GM15510 (cell line): ENCODE measurements around the gene SUPT5H.
A peak's percentile ranks its signal among the peaks of the same experiment; 100 is the strongest.

Source experiments
- POLR2A ChIP-seq: IDR thresholded peaks from 3 replicates; pipeline ENCODE4 v1.6.1; 2011; ENCODE audit warnings: borderline replicate concordance; ENCODE audit not compliant: insufficient read length; ENCODE audit errors: extremely low read depth

Gene SUPT5H

DNA sequence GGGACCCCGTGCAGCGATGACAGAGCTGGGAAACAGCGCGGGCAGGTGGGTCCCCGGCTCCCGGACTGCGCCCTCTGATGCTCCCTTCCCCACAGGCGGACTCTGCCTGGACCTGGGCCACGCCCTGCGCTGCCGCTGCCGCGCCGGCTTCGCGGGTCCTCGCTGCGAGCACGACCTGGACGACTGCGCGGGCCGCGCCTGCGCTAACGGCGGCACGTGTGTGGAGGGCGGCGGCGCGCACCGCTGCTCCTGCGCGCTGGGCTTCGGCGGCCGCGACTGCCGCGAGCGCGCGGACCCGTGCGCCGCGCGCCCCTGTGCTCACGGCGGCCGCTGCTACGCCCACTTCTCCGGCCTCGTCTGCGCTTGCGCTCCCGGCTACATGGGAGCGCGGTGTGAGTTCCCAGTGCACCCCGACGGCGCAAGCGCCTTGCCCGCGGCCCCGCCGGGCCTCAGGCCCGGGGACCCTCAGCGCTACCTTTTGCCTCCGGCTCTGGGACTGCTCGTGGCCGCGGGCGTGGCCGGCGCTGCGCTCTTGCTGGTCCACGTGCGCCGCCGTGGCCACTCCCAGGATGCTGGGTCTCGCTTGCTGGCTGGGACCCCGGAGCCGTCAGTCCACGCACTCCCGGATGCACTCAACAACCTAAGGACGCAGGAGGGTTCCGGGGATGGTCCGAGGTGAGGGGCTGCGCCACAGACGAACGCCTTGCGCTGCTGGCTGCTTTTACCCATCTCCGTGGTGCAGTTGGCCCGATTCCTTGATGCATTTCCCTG is 61.7 kb downstream of the SUPT5H start:
- TF ChIP-seq POLR2A = peak; percentile 68

DNA sequence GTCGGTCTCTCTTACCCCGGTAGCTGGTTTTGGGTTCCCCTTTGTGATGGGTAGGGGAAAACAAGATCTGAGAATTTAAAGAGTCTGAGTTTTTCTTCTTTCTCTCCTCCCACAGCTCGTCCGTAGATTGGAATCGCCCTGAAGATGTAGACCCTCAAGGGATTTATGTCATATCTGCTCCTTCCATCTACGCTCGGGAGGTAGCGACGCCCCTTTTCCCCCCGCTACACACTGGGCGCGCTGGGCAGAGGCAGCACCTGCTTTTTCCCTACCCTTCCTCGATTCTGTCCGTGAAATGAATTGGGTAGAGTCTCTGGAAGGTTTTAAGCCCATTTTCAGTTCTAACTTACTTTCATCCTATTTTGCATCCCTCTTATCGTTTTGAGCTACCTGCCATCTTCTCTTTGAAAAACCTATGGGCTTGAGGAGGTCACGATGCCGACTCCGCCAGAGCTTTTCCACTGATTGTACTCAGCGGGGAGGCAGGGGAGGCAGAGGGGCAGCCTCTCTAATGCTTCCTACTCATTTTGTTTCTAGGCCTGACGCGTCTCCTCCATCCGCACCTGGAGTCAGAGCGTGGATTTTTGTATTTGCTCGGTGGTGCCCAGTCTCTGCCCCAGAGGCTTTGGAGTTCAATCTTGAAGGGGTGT is 62.5 kb downstream of the SUPT5H start:
- TF ChIP-seq POLR2A = no peak

DNA sequence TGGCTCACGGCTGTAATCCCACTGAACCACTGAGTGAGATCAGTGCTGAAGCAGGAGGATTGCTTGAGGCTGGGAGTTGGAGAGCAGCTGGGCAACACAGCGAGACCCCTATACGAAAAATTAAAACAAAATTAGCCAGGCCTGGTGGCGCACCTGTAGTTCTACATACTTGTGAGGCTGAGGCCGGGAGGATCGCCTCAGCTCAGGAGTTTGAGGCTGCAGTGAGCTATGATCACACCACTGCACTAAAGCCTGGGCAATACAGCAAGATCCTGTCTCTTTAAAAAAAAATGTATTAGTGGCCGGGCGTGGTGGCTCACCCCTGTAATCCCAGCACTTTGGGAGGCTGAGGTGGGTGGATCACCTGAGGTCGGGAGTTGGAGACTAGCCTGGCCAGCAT is 63.2 kb downstream of the SUPT5H start:
- no peak for TF ChIP-seq POLR2A

GRCh38 chr19:39509233-39509632 is 63.9 kb downstream of the SUPT5H start:
- no peak for TF ChIP-seq POLR2A

DNA sequence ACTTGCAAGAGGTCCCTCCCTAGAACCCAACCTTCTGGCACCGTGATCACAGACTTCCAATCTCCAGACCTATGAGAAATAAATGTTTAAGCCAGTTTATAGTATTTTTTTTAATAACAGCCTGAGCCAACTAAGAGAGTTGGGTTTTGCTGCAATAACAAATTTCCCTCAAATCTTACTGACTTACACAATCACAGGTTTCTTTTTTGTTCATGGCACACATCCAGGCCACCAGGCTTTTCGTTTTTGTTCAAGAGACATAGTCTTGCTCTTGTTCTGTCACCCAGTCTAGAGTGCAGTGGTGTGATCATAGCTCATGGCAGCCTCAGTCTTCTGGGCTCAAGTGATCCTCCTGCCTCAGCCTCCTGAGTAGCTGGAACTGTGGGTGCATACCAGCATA is 67.6 kb downstream of the SUPT5H start:
- TF ChIP-seq POLR2A = no peak

DNA sequence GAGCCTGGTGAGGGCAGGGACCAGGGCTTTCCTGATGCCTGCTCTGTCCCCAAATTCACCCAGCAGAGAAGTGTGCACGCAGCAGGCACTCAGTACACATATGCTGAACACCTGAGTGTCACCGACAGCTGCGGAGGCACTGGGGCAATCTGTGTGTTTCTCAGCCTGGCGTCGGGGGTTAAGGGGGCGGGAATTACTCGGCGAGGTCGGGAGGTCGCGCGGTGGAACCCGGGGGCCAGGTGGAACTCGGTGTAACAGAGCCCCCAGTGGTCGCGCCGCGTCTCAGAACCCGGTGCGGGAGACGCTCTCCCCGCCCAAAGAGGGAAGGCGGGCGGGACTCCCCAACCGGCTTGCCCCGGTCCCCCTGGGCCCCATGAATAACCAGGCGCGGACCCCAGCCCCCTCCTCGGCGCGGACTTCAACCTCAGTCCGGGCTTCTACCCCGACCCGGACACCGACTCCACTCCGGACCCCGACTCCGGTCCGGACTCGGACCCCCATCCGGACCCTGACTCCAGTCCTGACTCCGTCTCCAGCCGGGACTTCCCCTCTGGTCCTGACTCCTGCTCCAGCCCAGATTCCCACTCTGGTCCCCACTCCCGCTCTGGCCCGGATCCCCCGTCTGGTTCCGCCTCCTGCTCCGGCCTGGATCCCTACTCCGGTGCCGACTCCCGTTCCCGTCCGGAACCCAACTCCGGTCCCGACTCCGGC is 69.6 kb downstream of the SUPT5H start, which contains the start of gene SELENOV:
SELENOV (plus strand) TSS at position 300 of the 711 bp plus-strand sequence; CDS start at position 374, 74 bp downstream.
- no peak for TF ChIP-seq POLR2A

DNA sequence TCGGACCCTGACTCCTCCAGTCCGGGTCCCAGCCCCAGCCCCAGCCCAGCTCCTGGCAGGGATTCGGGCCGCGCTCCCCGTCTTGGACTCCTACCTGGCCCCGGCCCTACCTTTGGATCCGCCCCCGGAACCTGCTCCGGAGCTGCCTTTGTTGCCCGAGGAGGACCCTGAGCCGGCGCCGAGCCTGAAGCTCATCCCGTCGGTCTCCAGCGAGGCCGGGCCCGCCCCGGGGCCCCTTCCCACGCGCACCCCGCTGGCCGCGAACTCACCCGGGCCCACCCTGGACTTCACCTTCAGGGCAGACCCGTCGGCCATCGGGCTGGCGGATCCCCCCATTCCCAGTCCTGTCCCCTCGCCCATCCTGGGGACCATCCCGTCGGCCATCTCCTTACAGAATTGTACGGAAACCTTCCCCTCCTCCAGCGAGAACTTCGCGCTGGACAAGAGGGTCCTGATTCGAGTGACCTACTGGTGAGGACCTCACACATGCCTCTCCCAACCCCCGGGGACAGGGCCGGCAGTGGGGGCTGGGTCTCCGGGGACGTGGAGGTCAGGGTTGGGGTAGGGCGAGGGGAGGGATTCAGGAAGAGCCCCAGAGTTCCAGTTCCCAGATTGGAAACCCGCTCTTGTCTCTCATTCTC is 70.3 kb downstream of the SUPT5H start:
- TF ChIP-seq POLR2A = no peak

DNA sequence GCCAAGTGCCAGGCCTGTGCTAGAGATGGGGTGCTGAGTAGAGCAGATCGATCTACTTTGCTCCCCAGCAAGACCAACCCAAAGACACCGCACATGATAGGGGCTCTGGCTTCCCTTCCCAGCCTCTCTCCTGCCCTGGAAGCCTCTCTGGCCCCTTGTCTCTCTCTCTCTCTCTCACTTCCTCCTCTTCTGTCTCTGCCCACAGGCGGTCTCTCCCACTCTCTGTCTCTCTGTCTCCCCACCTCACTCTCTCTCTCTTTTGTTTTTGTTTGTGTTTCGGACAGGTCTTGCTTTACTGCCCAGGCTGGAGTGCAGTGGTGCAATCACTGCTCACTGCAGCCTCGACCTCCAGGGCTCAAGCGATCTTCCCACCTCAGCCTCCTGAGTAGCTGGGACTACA is 70.9 kb downstream of the SUPT5H start:
- no peak for TF ChIP-seq POLR2A

DNA sequence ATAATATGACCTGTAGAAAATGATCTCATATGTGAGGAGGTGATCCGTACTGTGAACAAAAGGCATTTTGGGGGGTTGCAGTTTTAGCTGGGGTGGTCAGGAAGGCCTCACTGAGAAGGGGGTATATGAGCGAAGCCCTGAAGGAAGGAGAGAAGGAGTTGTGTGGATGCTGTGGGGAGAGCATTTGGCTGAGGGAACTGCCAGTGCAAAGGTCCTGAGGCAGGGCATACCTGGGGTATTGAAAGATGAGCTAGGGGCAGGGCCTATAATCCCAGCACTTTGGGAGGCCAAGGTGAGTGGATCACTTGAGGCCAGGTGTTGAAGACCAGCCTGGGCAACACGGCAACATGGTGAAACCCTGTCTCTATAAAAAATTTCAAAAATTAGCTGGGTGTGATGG is 72.0 kb downstream of the SUPT5H start:
- no peak for TF ChIP-seq POLR2A

DNA sequence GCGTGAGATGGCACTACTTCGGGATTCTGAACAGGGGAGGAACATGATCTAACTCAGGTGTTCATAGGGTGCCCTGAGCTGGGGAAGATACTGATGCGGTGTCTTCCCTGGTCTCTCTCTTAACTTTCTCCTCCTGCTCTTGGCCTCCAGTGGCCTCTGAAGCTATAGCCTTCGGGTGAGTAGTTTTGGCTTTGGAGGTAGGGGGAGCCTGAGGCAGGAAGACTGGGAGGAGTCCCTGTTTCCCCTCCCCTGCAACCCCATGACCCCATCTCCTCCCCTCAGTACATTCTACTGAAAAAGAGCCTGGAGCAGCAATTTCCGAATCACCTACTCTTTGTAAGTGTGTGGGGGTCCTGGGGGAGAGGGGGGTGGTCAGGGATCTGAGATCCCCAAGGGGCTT is 73.1 kb downstream of the SUPT5H start:
- no peak for TF ChIP-seq POLR2A

DNA sequence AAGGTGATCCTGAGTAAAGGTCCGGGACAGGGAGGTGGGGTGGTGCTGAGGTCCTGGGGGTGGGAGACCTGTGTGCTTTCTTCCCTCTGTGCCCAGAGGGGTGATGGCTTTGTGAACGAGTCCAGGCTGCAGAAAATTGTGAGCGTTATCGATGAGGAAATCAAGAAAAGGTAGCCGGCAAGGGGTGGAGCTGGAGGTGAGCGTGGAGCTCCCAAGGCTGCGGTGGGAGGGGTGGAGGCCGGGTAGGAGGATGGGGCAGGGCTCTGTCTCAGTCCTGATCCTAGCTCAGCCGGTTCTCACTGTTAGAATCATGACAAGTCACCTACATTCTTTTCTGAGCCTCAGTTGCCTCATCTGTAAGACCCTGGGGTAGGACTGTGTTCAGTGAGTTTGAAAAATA is 73.6 kb downstream of the SUPT5H start:
- TF ChIP-seq POLR2A = no peak

- no peak for TF ChIP-seq POLR2A
Measured at GRCh38 chr19:39520541-39521484, 75.4 kb downstream of the SUPT5H start.

DNA sequence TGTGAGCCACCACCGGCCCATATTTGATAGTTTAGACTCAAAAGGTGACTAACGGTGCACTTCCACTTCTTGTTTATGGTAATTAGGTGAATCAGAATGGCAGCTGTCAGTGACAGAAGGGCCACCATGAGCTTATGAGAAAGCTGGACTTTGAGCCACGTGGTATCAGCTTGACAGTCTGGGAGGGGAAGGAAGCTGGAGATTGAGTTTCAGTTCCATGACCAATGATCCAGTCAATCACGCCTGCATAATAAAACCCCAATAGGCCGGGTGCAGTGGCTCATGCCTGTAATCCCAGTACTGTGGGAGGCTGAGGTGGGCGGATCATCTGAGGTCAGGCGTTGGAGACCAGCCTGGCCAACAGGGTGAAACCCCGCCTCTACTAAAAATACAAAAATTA is 79.1 kb downstream of the SUPT5H start:
- TF ChIP-seq POLR2A = no peak

DNA sequence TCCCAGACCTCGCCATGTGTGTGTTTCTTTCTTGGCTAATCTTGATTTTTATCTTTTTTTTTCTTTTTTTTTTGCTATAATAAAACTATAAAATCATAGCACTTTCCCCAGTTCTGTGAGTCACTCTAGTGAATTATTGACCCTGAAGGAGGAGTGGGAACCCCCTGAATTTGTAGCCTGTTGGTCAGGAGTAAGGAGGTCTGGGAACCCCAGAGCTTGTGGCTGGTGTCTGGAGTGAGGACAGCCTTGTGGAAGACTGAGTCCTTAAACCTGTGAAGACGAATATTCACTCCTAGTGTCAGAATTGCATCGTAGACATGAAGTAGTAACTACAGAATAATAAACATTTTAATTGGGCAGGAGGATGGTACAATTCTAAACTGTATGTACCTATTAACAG is 79.8 kb downstream of the SUPT5H start:
- TF ChIP-seq POLR2A = no peak
